Activated naive CD4-positive, alpha-beta T cell treated with anti-CD3 and anti-CD28 coated beads, Interleukin-2, amount 50 U/mL, for 72 hours (primary cell): ENCODE data around the gene TMEFF2. TPM values are rescaled to one million over a fixed set of nuclear protein-coding genes. Genes with fewer than 3 reads are reported as not detected.
"Not testable (repeated sequence)": the region's sequence is repeated elsewhere in the genome, so short reads cannot be mapped to it uniquely, and the experiment has no call there.

ENCODE experiments used
- ATAC-seq, 2 donors: fragments of 150-1000 bp; cut with Tn5 transposase; 2 replicates each; pipeline ENCODE4 v1.10.0; 2021; ENCODE audit warnings: mild to moderate bottlenecking in 2 of 2, moderate library complexity in 2 of 2
- DNase-seq, 2 donors: peaks; one replicate each; pipeline ENCODE4 v3.0.0; 2021 to 2022; ENCODE audit warnings: low spot score in 2 of 2
- H3K27ac Mint-ChIP-seq, 2 donors: one replicate each; pipeline ENCODE4 v1.8.0; 2022; ENCODE audit warnings: mild to moderate bottlenecking in 2 of 2, mixed read lengths in 2 of 2
- H3K36me3 Mint-ChIP-seq, 2 donors: one replicate each; pipeline ENCODE4 v1.8.0; 2022; ENCODE audit warnings: mixed read lengths in 2 of 2
- H3K9me3 Mint-ChIP-seq, 2 donors: one replicate each; pipeline ENCODE4 v1.8.0; 2022; ENCODE audit warnings: mixed read lengths in 2 of 2
- total RNA-seq, 2 donors: library from RNA; stranded (reverse); gene quantifications; one replicate each; pipeline ENCODE4 v1.2.3, GENCODE V29; 2022

The TMEFF2 gene
- total RNA-seq, 2 donors from 2014 or later = not detected

DNA sequence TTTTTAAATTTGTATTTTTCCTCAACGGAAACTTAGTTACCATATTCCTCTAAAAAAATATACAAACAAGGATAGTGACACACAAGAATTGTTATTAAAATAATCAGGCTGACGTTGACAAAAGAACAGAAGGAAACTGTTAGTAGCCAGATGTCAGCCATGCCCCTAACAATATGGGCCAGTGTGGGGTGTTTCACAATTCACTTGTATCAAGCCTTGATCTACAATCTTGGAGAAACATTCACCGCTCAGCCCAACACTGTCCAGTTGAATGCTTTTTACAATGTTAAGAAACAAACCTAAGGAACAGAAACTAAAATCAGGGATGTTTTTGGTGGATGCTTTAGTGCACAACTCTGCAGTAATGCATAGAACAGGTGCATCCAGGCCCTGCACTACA is 44.6 kb downstream of the TMEFF2 start:
- ATAC-seq = no peak
- no peaks in the 10 kb centered on the region for H3K9me3 Mint-ChIP-seq
- DNase-seq = no peak
- no peak overlapping the region for H3K27ac Mint-ChIP-seq
- H3K36me3 Mint-ChIP-seq = no peaks in the 10 kb centered on the region

DNA sequence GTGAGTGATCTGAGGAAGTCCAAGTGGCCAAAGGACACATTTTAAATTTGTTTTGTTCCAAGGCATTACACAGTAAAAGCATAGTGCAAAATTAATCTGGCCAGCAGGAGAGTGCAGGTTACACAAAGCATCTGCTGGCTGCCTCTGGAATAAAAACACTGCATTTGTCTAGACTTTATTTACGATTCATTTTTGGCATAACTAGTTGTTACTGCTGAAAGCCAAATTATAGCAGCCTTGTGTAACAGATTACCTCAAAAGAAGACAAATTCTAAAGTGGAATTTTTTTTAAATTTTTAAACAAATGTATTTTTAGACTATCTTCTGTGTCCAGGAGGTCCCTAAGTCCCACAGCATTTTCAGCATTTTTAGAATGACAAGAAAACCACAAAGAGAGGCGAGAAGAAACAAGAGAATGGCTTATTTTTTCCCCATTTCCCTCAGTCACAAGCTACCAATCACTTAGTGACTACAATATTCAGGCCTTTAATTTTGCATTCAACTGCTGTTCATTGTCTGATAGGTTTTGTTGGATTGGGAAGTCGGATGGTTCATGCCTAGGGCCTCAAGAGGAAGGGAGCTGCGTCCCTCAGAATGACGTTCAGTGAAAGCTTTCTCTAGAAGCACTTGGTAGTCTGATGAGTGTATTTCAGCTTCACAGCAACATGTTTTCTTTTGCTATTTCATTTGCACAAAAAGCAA is 46.0 kb downstream of the TMEFF2 start:
- Mint-ChIP-seq H3K9me3 (no peaks in the 10 kb centered on the region), H3K36me3 (no peaks in the 10 kb centered on the region), H3K27ac (no peak overlapping the region)
- DNase-seq (no peak), ATAC-seq (no peak)

DNA sequence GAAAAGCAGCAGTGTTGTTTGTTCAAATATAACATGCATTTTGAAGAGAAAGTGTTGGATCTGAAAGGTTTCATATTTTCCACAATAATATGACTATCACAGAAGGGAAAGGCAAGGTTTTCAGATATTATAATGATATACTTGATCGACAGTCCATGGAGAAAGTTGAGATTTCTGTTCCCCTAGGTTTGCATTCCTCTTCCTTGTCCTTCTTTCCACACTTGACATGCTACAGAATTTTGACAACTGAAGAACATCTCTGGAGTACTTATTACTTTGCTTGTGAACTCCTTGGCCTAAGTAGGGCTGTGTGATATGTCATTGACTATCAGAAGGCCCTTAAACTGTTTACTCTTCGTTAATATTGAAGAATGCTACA is 46.5 kb downstream of the TMEFF2 start:
- Mint-ChIP-seq H3K36me3 (no peaks in the 10 kb centered on the region), H3K27ac (no peak overlapping the region), H3K9me3 (no peaks in the 10 kb centered on the region)
- DNase-seq (no peak), ATAC-seq (no peak)

DNA sequence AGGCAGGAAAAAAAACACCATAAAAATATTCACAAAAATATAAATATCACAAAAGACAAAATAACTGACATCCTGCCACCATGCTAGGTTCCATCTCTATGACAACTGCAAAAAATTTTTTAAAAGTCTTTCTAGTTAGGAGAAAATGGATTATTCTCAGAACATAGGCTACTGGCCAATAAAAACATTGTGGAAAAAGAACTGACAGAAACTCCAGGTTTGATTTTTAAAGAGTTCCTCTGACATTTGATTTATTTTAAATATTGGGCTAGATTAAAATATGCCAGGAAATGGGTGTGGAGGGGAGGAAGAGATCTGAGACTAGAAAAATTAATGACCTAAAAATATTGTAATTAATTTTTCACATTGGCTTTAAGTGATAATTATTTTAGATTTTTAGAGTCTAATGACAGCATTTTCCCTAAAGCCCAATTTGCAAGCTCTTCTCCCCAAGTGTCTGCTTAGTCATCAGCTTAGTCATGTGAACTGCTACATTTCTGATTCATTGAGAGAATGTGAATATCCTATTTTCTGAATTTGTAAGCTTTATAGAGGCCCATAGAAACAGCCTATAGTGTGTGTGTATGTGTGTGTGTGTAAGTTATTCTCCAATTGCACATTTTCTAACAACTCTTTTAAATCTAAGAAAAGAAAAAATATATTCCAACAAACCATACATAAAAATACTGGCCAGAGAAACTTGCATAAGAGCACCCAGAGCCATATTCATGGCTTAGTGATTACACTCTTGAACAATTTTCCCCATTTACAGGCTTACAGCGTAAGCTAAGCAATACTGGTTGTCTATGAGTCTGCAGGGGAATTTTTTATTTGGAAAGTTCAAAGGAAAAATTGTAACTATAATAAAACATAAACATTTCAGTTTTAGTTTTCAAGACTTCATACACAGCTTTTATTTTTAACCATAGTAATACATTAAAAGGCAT is 48.4 kb downstream of the TMEFF2 start:
- Mint-ChIP-seq H3K27ac (no peak overlapping the region), H3K36me3 (no peaks in the 10 kb centered on the region), H3K9me3 (no peaks in the 10 kb centered on the region)
- ATAC-seq (peak; percentile 36 to 84), DNase-seq (no peak)

DNA sequence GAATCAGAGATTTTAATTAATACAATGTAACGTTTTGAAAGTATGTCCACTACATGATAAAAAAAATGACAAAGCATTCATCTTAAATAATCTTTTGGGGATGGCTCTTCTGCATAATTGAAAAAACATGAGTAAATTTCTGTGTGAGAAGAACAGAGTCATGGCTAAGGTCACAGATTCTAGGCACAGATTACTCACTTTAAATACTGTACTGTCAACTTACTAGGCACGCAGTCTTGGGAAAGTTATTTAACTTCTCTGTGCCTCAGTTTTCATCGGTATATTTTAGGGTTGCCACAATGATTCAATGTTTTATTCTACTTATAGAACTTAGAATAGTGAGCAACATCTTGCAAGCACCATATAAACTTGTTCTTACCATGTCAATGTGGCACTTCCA is 49.2 kb downstream of the TMEFF2 start:
- H3K9me3 Mint-ChIP-seq = no peaks in the 10 kb centered on the region
- DNase-seq (no peak), ATAC-seq (no peak)
- no peaks in the 10 kb centered on the region for H3K36me3 Mint-ChIP-seq
- no peak overlapping the region for H3K27ac Mint-ChIP-seq

DNA sequence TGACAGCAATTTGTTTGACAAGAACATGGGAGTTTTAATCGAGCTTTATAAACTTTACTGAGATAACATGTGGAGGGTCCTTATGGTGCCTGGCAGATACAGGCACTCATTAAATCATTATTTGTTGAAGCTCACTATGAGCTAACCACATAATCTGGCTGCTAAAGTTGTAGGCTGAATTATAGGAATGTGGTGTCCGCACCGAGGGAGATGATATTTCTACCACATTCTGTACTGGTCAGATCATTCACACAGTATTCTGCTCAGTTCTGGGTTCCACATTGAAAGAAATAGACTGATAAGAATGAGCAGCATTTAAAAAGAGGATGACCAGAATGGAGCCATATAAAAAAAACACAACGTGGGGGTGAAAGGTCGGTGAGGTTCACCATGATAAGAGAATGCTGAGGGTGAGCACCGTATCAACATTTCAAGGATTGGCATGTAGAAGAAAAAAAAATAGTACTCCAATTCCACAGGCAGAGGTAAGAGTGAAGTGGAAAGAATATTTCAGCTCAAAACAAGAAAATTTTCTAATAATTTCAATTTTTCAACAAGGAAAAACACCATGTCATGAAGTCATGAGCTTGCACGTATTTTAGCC is 54.4 kb downstream of the TMEFF2 start:
- no peak for DNase-seq
- Mint-ChIP-seq H3K27ac (no peak overlapping the region), H3K36me3 (no peaks in the 10 kb centered on the region), H3K9me3 (no peaks in the 10 kb centered on the region)
- ATAC-seq = no peak

DNA sequence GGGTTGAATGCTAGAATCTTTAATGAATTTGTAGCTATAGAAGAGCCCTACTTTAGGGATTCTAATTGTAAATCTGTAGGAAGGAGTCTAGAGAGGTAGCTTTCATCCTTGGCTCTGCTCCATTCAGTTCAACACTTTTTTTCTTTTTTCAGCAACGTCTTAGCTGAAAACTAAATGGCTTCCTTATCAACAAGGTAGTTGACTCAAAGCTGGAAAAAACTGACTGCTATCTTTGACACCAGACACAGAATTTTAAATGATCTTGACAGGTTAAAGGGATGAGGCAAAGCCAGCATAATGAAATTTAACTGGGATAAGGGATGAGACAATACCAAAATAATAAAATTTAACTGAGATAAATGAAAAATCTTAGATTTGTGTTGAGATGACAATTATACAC is 54.9 kb downstream of the TMEFF2 start:
- ATAC-seq (no peak), DNase-seq (no peak)
- no peaks in the 10 kb centered on the region for H3K36me3 Mint-ChIP-seq
- H3K27ac Mint-ChIP-seq = no peak overlapping the region
- H3K9me3 Mint-ChIP-seq = no peaks in the 10 kb centered on the region

DNA sequence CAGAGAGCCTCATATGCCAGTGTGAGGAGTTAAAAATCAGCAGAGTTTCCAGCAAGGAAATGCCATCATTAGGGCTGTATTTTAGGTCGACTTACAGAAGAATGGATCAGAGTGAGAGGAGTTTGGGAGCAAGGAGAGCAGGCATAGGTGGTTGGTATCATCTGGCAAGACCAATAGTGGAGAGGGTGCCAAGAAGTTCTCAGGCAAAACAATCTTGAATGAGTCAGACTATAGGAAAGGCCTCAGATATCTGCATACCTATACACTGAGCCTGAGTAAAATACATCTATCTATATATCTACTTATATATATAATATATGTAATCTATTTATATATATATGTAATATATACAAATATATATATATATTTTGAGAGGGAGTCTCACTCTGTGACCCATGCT is 57.3 kb downstream of the TMEFF2 start:
- no peak for DNase-seq
- no peak overlapping the region for H3K27ac Mint-ChIP-seq
- no peaks in the 10 kb centered on the region for H3K9me3 Mint-ChIP-seq
- no peak for ATAC-seq
- H3K36me3 Mint-ChIP-seq = no peaks in the 10 kb centered on the region

DNA sequence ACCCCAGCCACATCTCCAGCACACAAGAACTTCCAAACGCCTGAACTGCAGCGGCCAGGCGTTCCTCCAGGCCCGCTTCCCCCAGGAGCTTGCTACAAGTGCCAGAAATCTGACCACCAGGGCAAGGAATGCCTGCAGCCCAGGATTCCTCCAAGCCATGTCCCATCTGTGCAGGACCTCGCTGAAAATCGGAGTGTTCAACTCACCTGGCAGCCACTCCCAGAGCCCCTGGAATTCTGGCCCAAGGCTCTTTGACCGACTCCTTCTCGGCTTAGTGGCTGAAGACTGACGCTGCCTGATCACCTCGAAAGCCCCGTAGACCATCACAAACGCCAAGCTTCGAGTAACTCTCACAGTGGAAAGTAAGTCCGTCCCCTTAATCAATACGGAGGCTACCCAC is 62.1 kb downstream of the TMEFF2 start:
- not testable (repeated sequence) for DNase-seq, ATAC-seq, H3K36me3 Mint-ChIP-seq, H3K27ac Mint-ChIP-seq, H3K9me3 Mint-ChIP-seq

DNA sequence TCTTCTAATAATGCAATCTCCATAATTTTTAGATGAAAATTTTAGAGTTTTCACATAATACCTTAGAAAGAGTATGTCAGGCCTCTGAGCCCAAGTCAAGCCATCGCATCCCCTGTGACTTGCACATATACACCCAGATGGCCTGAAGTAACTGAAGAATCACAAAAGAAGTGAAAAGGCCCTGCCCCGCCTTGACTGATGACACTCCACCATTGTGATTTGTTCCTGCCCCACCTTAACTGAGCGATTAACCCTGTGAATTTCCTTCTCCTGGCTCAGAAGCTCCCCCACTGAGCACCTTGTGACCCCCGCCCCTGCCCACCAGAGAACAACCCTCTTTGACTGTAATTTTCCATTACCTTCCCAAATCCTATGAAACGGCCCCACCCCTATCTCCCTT is 64.4 kb downstream of the TMEFF2 start:
- not testable (repeated sequence) for H3K9me3 Mint-ChIP-seq, DNase-seq, H3K36me3 Mint-ChIP-seq, ATAC-seq, H3K27ac Mint-ChIP-seq

DNA sequence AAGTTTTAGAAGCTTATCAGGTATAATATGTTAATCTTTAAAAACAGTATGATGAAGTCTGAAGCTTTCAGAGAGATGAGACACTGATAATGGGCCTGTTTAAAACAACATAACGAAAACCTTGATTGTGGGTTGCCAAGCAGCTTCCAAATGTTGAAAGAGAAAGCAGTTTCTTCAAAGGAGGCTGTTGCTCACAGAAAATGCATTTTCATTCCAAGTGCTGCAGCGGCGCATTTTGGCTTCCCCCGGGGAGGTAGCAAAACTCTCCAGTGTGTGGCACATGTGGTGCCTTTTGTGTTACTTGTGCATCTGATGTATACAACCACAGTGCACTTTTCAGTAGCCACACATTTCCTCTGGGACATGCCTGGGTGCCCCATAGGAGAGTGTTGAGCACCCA is 66.1 kb downstream of the TMEFF2 start:
- ATAC-seq (no peak), DNase-seq (no peak)
- Mint-ChIP-seq H3K27ac (no peak overlapping the region), H3K36me3 (no peaks in the 10 kb centered on the region), H3K9me3 (no peaks in the 10 kb centered on the region)

DNA sequence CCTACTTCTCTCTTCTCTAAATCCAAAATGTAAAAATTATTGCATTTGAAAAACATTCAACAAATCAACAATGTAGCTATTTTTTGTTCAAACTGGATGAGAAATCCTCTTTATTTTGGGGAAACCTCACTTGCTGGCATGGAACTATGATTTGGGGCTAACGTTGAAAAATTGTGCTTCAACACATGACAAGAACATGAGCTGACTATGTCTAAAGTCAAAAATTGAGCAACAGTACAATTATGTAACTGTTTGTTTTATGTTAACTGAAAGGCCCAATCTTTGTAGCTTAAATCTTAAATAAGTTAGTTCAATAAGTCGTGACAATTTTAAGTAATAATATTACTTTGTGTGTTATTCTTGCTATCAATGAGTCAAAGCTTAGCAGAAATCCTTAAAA is 67.3 kb downstream of the TMEFF2 start:
- no peak overlapping the region for H3K27ac Mint-ChIP-seq
- H3K9me3 Mint-ChIP-seq = no peaks in the 10 kb centered on the region
- no peak for ATAC-seq
- no peaks in the 10 kb centered on the region for H3K36me3 Mint-ChIP-seq
- no peak for DNase-seq

DNA sequence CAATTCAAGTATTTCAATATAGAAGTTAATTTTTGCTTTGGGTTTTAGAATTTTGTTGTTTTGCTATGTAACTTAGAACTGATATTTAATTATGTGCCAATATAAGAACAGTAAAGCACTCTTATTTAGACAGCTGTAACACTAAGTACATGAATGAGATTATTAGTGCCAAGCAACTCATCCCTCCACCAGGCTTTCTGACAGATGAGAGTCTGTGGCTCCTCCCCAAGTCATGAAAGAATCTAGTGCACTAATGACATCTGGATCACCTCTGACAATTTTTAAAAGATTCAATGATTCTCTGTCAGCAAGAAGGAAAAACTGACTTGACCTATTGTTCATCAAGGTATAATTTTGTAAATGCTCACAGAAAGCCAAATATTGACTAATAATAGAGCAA is 67.8 kb downstream of the TMEFF2 start:
- no peak for ATAC-seq
- Mint-ChIP-seq H3K27ac (no peak overlapping the region), H3K36me3 (no peaks in the 10 kb centered on the region), H3K9me3 (no peaks in the 10 kb centered on the region)
- DNase-seq = no peak

DNA sequence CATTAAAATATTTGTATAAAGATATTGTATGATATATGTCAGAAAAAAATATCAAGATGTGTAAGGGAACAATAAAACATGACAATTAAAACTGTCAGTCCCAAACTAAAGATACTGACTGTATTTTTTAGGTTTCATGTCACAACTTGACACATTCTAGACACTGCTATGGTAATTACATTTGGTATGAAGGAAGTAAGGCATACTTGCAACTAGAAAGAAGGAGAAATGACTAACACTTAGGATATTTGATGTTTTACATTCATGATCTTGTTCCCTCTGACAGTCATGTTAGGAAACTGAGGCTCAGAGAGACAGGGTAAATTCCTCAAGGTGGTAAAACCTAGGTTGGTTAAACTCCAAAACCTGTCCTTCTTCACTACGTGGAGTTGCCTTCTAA is 68.3 kb downstream of the TMEFF2 start:
- no peaks in the 10 kb centered on the region for H3K9me3 Mint-ChIP-seq
- ATAC-seq = no peak
- DNase-seq = no peak
- H3K27ac Mint-ChIP-seq = no peak overlapping the region
- H3K36me3 Mint-ChIP-seq = no peaks in the 10 kb centered on the region

DNA sequence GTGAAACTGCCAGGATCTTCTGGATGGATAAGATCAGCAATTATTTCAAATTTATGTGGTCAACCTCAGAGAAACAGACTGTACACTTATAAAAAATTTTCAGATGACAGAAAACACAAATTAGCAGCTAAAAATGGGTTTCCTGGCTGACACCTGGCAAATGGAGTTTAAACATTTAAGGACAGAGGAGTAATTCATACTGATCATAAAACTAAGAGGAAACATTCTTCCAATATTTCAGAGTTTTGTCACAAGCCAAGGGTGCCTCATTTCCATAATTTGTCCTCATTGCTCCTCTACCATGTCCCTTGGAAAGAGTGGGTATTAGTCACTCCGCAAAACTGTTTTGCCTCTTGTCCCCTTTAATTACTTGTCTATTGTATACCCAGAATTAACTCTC is 70.2 kb downstream of the TMEFF2 start:
- Mint-ChIP-seq H3K9me3 (no peaks in the 10 kb centered on the region), H3K36me3 (no peaks in the 10 kb centered on the region), H3K27ac (no peak overlapping the region)
- ATAC-seq = no peak
- no peak for DNase-seq

DNA sequence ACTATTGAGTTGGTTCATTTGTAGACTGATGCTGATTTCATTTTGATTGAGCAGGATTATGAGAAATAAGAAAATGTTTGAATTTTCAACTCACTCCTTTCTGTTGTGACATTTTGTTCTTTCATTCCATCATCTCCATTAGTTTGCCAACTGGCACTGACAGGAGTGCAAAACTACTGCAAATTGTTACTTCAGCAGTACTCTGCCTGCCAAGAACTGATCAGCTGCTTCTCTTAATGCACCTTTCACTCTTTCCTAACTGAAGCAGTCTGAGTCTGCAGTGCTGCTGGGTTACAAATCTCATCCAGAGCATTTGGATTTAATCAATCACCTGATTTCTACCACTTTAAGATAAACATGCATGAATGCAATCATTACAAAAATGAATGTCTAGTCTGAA is 70.9 kb downstream of the TMEFF2 start:
- no peak overlapping the region for H3K27ac Mint-ChIP-seq

DNA sequence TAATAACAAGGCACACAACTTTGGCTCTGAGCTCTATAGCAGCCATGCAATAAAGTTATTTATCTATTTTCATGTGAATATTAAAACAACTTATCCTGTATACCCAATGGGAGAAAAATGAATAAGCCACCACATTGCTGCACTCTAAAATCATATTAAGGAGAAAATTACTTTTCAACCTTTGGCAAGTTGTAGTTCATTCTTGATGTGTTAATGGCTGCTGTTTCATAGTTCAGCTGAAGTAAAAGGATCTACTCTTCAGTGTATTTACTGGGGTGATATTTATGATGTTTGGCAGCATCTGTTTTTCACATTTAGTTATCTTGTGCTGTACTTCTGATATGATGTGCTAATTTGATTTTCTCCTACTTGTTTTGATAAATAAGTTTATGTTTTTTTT is 71.8 kb downstream of the TMEFF2 start:
- Mint-ChIP-seq H3K9me3 (no peaks in the 10 kb centered on the region), H3K36me3 (no peaks in the 10 kb centered on the region), H3K27ac (no peak overlapping the region)
- no peak for ATAC-seq
- no peak for DNase-seq

More for the DNA sequence above, 70.9 kb downstream of the TMEFF2 start:
- ATAC-seq (no peak), DNase-seq (no peak)
- no peaks in the 10 kb centered on the region for H3K9me3 Mint-ChIP-seq
- no peaks in the 10 kb centered on the region for H3K36me3 Mint-ChIP-seq
